HCEC 1CT (cell line): ENCODE measurements around the gene DKKL1.
"Not testable (repeated sequence)": the region's sequence is repeated elsewhere in the genome, so short reads cannot be mapped to it uniquely, and the experiment has no call there.

ENCODE experiments used
- DNase-seq: peaks from one replicate; pipeline ENCODE4 v3.0.0-alpha.2; 2017

Gene DKKL1

GRCh38 chr19:49362048-49362928, 1.4 kb upstream of the DKKL1 start, which contains the start of gene TEAD2:
TEAD2 (minus strand) TSS chr19:49362416; CDS start chr19:49360075, 2,341 bp downstream.
- DNase-seq = peak; percentile 47

- DNase-seq = no peak
These were observed 779 bp upstream of the DKKL1 start for GRCh38 chr19:49362929-49363267.

GRCh38 chr19:49364083-49364737, 533 bp downstream of the DKKL1 start:
- DNase-seq = no peak

DNA sequence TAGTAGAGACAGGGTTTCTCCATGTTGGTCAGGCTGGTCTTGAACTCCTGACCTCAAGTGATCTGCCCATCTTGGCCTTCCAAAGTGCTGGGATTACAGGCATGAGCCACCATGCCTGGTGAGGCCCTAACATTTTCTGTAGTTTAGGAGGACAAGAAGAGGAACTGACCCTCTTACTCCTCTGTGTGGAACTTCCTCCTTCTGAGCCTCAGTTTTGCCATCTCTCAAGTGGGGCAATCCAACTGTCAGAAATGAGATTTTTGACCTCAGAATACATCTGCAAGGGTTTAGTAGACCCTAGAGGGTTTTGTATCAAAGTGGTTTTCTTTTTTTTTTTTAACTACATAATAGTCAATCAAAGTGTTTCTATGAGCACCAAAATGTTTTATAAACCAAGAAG, 2.4 kb downstream of the DKKL1 start:
- no peak for DNase-seq

- DNase-seq = no peak
These were observed 5.2 kb downstream of the DKKL1 start for GRCh38 chr19:49368711-49369358.

DNA sequence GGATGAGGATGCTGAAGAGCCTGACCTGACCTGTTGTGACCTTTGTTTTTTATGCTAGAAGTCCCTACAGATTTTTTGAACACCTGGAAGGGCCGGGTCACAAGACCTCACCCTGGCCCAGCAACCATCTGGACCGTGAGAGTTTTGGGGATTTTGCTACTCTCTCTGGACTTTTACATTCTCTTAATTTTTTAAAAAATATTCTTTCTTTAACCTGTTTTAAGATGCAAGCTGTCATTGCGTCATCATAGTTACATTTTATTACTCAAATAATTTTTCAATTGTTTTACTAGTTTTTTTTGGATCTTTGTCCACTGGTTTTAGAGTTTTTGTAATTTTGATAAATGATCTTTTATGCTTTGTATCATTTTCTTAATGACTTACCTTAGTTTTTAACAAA, 7.5 kb downstream of the DKKL1 start:
- no peak for DNase-seq

DNA sequence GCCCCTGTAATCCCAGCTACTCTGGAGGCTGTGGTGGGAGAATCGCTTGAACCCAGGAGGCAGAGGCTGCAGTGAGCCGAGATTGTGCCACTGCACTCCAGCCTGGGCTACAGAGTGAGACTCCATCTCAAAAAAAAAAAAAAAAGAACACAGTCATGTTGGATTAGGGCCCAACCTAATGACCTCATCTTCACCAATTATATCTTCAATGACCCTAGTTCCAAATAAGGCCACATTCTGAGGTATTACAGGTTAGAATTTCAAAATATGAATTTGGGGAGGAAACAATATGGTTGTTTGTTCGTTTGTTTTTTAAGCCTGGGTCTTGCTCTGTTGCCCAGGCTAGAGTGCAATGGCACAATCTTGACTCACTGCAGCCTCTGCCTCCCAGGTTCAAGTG, 9.5 kb downstream of the DKKL1 start:
- not testable (repeated sequence) for DNase-seq

- no peak for DNase-seq
These were observed 11.2 kb downstream of the DKKL1 start for GRCh38 chr19:49374665-49375434.

DNA sequence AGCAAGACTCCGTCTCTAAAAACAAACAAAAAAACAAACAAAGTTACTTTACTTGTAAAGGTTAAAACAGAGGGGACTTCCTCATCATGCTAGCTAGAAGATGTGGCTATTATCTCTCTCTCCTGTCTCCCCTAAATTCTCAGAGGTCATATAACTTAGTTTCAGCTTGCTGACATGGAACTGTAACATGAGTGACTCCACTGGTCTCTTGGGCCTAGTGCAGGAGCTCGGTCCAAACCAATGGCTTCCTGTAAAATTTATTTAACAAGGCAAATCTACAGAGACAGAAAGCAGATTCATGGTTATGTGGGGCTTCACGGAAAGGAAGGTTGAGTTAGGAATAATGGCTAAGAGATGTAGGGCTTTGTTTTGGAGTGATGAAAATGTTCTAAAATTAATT, 14.8 kb downstream of the DKKL1 start:
- no peak for DNase-seq

- DNase-seq = no peak
These were observed 16.7 kb downstream of the DKKL1 start for GRCh38 chr19:49380391-49380790.

GRCh38 chr19:49382639-49383038, 19.0 kb downstream of the DKKL1 start:
- DNase-seq = no peak

DNA sequence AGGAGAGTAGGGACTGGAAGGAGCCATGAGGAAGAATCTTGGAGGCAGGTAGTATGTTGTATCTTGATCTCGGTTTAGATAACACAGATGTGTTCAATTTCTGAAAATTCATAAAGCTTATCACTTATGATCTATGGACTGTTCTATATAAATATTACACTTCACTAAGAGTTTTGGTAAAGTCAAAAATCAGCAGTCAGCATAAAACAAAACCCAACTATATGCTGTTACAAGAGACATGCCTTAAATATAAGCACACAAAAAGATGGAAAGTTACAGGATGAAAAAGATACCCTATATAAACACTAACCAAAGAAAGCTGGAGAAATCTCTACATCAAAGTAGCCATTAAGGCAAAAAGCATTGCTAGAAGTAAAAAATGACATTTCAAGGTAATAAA, 19.9 kb downstream of the DKKL1 start:
- DNase-seq = no peak

GRCh38 chr19:49387936-49388372, 24.3 kb downstream of the DKKL1 start, which contains the start of gene KASH5:
KASH5 (plus strand) TSS chr19:49388249; CDS start chr19:49390884, 2,635 bp downstream.
- DNase-seq = no peak

GRCh38 chr19:49389406-49389805, 25.7 kb downstream of the DKKL1 start:
- no peak for DNase-seq

DNA sequence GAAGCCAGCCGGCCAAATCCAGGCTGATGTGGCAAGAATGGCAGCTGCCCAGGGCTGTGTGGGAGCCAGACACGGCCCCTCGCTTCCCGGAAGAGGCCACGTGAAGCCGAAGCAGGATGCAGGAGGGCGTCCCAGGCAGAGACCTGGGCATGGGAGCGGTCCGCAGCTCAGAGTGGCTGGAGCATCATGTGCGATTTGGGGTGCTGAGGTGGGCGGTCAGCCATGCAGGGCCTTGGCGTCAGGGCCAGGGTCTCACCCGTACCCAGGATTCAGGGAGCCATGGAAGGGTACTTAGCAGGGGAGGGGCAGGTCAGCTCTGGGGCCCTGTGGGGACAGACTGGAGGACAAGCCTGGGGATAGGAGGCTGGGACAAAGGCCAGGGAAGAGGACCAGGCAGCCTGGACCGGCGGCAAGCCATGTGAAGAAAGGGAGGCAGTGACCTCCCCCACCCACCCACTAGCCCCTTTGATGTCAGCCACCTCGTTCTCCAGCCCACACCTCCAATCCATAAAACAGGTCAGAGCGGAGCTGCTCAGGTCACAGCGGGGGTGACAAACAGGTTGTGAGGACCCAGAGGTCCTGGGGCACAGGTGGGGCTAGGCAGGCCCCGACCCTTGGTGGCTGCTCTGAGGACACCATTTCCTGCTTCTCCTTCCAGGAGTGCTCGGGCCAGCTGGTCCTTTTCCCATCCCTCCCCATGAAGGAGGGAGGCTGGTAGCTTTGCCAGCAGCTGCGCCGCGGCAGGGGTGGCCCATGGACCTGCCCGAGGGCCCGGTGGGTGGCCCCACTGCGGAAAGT, 26.7 kb downstream of the DKKL1 start:
- no peak for DNase-seq

- no peak for DNase-seq
These were observed 27.3 kb downstream of the DKKL1 start for GRCh38 chr19:49390929-49391359.

DNA sequence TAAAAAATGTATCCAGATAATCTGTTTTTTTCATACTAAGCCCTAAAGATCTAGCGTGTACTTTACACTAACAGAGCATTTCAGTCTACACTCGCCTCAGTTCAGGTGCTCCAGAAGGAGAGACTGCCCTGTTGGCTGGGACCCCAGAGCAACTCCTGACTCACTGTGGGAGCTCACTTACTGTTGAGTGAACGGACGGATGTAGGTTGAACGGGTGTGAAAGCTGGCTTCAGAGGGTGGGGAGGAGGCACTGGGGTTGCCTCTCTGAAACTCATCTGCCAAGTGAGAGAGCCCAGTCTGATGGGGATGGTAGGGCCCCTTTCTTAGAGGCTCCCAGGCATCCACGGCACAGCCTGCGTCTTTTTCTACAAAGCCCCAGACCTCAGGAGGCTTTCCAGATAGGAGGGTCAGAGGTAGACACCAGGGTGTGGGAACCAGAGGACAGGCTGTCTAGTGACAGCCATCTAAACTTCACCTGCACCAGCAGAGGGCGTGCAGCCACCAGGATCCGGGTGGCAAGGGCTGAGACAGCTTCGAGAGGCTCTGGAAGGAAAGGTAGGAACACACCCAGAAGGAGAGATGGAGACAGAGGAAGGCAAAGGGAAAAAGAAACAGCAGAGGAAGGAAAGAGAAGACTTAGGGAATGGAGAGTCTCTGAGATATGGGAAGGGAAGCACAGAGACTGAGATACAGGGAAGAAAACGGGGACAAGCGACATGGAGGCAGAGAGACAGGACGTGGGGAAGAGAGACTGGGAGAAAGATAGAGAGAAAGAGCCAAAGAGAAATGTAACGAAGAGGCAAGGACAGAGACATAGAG, 28.1 kb downstream of the DKKL1 start:
- peak; percentile 53 for DNase-seq

- no peak for DNase-seq
These were observed 30.2 kb downstream of the DKKL1 start for GRCh38 chr19:49393881-49394280.

- no peak for DNase-seq
These were observed 32.1 kb downstream of the DKKL1 start for GRCh38 chr19:49395581-49396407.
